ENCODE data around the gene GKN1.

DNA sequence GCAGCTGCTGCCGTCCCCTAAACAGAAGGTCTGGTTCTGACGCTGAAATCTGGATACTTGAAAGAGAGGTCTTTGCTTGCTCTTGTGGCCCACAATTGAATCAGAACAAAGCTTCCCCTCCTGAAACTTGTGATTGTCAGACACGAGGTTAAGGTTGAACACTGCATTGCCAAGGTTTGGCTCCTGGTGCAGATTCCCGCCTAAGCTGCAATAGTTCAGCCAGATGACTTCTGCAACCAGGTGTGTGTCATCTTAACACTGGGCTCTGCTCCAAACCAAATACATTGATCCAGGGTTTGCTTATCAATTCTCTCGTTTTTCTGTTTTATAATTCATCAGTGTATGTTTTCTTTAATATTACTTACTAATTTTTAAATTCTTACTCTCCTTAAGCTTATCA, 14.6 kb downstream of the GKN1 start:
- TF ChIP-seq, protein P1, sequence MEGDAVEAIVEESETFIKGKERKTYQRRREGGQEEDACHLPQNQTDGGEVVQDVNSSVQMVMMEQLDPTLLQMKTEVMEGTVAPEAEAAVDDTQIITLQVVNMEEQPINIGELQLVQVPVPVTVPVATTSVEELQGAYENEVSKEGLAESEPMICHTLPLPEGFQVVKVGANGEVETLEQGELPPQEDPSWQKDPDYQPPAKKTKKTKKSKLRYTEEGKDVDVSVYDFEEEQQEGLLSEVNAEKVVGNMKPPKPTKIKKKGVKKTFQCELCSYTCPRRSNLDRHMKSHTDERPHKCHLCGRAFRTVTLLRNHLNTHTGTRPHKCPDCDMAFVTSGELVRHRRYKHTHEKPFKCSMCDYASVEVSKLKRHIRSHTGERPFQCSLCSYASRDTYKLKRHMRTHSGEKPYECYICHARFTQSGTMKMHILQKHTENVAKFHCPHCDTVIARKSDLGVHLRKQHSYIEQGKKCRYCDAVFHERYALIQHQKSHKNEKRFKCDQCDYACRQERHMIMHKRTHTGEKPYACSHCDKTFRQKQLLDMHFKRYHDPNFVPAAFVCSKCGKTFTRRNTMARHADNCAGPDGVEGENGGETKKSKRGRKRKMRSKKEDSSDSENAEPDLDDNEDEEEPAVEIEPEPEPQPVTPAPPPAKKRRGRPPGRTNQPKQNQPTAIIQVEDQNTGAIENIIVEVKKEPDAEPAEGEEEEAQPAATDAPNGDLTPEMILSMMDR (IDR thresholded peaks at IDR 0.05): no peak
- TF ChIP-seq POLR2A (IDR thresholded peaks at IDR 0.05): no peak
